ENCODE results near the gene FUBP1.

- TF ChIP-seq CTCF (IDR thresholded peaks at IDR 0.05 in 2 of 3, conservative IDR thresholded peaks at IDR 0.05 in 1 of 3; ENCODE audit: insufficient read depth in 2 of 3, low read depth in 1 of 3, low read length in 3 of 3): no peak
- TF ChIP-seq HNRNPLL (IDR thresholded peaks at IDR 0.05; ENCODE audit: low read depth, low read length, poor library complexity, severe bottlenecking): no peak
- TF ChIP-seq RAD21 (CRISPR knock-in tag; conservative IDR thresholded peaks at IDR 0.05 in 1 of 2, IDR thresholded peaks at IDR 0.05 in 1 of 2): no peak
- no peak for TF ChIP-seq BRD9 (IDR thresholded peaks at IDR 0.05; ENCODE audit: low read depth, partially characterized antibody)
- TF ChIP-seq, protein P1, sequence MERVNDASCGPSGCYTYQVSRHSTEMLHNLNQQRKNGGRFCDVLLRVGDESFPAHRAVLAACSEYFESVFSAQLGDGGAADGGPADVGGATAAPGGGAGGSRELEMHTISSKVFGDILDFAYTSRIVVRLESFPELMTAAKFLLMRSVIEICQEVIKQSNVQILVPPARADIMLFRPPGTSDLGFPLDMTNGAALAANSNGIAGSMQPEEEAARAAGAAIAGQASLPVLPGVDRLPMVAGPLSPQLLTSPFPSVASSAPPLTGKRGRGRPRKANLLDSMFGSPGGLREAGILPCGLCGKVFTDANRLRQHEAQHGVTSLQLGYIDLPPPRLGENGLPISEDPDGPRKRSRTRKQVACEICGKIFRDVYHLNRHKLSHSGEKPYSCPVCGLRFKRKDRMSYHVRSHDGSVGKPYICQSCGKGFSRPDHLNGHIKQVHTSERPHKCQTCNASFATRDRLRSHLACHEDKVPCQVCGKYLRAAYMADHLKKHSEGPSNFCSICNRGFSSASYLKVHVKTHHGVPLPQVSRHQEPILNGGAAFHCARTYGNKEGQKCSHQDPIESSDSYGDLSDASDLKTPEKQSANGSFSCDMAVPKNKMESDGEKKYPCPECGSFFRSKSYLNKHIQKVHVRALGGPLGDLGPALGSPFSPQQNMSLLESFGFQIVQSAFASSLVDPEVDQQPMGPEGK (CRISPR knock-in tag; IDR thresholded peaks at IDR 0.05; ENCODE audit: borderline replicate concordance): no peak
- no peak for TF ChIP-seq NR2F6 (CRISPR knock-in tag; IDR thresholded peaks at IDR 0.05)
- TF ChIP-seq KLF6 (CRISPR knock-in tag; IDR thresholded peaks at IDR 0.05; ENCODE audit: borderline replicate concordance): no peak
- no peak for TF ChIP-seq REST (IDR thresholded peaks at IDR 0.05; ENCODE audit: borderline replicate concordance)
- TF ChIP-seq REST (CRISPR knock-in tag; IDR thresholded peaks at IDR 0.05; ENCODE audit: low read depth): no peak
- TF ChIP-seq, protein P2, sequence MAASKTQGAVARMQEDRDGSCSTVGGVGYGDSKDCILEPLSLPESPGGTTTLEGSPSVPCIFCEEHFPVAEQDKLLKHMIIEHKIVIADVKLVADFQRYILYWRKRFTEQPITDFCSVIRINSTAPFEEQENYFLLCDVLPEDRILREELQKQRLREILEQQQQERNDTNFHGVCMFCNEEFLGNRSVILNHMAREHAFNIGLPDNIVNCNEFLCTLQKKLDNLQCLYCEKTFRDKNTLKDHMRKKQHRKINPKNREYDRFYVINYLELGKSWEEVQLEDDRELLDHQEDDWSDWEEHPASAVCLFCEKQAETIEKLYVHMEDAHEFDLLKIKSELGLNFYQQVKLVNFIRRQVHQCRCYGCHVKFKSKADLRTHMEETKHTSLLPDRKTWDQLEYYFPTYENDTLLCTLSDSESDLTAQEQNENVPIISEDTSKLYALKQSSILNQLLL (CRISPR knock-in tag; IDR thresholded peaks at IDR 0.05; ENCODE audit: borderline replicate concordance): no peak
- no peak for TF ChIP-seq ESRRA (IDR thresholded peaks at IDR 0.05; ENCODE audit: borderline replicate concordance, low read depth)
- TF ChIP-seq ZNF785 (CRISPR knock-in tag; IDR thresholded peaks at IDR 0.05): no peak
These were observed 52.1 kb downstream of the FUBP1 start for GRCh38 chr1:77926561-77927357.
